GM10266 (cell line): Measurements from ENCODE around the gene CTDSP1.
A peak's percentile ranks its signal among the peaks of the same experiment; 100 is the strongest.

Experiments used
- DNase-seq: peaks from one replicate; pipeline ENCODE4 v3.0.0; 2012; ENCODE audit errors: extremely low spot score
- CTCF ChIP-seq: IDR thresholded peaks from 2 replicates; pipeline ENCODE4 v1.5.1; 2012; ENCODE audit warnings: mild to moderate bottlenecking, low read depth; ENCODE audit not compliant: control insufficient read depth, insufficient read depth; ENCODE audit errors: missing control alignments

CTDSP1 gene

GRCh38 chr2:218395826-218396687 is 3.6 kb upstream of the CTDSP1 start:
- peak; percentile 95 for DNase-seq
- TF ChIP-seq CTCF, result peak; percentile 81

- no peak for TF ChIP-seq CTCF
- no peak for DNase-seq
Observed at GRCh38 chr2:218396688-218397462, 2.8 kb upstream of the CTDSP1 start.

GRCh38 chr2:218397463-218397819 is 2.2 kb upstream of the CTDSP1 start:
- no peak for TF ChIP-seq CTCF
- no peak for DNase-seq

- peak; percentile 83 for DNase-seq
- no peak for TF ChIP-seq CTCF
Observed at GRCh38 chr2:218397820-218398436, 1.7 kb upstream of the CTDSP1 start.

- peak; percentile 91 for DNase-seq
Observed at GRCh38 chr2:218398437-218399390, 954 bp upstream of the CTDSP1 start.

More at GRCh38 chr2:218398437-218399390, 954 bp upstream of the CTDSP1 start:
- TF ChIP-seq CTCF, result no peak
